Activated CD4-positive, alpha-beta T cell treated with anti-CD3 and anti-CD28 coated beads, Interleukin-2, amount 10 ng/mL, durations not matched to agents 24 days and 14 days (primary cell): ENCODE results near the gene RBAK. TPM values are rescaled to one million over a fixed set of nuclear protein-coding genes. Genes with fewer than 3 reads are reported as not detected.
A peak's percentile ranks its signal among the peaks of the same experiment; 100 is the strongest.
"Not testable (repeated sequence)": the region's sequence is repeated elsewhere in the genome, so short reads cannot be mapped to it uniquely, and the experiment has no call there.

Source experiments
- DNase-seq: peaks from one replicate; pipeline ENCODE4 v3.0.0; 2022
- H3K27ac Mint-ChIP-seq: one replicate; pipeline ENCODE4 v1.8.0; 2022; ENCODE audit warnings: mild to moderate bottlenecking, mixed read lengths
- H3K27me3 Mint-ChIP-seq: one replicate; pipeline ENCODE4 v1.8.0; 2022; ENCODE audit warnings: mixed read lengths
- H3K36me3 Mint-ChIP-seq: one replicate; pipeline ENCODE4 v1.8.0; 2022; ENCODE audit warnings: low read depth, mild to moderate bottlenecking, mixed read lengths
- H3K4me1 Mint-ChIP-seq: one replicate; pipeline ENCODE4 v1.8.0; 2021; ENCODE audit warnings: mixed read lengths
- H3K4me3 Mint-ChIP-seq: one replicate; pipeline ENCODE4 v1.8.0; 2022; ENCODE audit warnings: mild to moderate bottlenecking, moderate library complexity, mixed read lengths
- H3K9me3 Mint-ChIP-seq: one replicate; pipeline ENCODE4 v1.8.0; 2021; ENCODE audit warnings: mixed read lengths
- intact Hi-C: fragments of 100-400 bp; cut with micrococcal nuclease; formaldehyde crosslinking; loops from one replicate; pipeline ENCODE4 v1.15.1; 2023
- total RNA-seq: library from RNA; stranded (reverse); gene quantifications from 2 replicates; pipeline ENCODE4 v1.2.3, GENCODE V29; 2022

The RBAK gene
- 13.6 and 14.2 TPM in 2 replicates for total RNA-seq

- Mint-ChIP-seq H3K27me3 (no peaks in the 10 kb centered on the region), H3K36me3 (peaks cover 49% of the 10 kb centered on the region), H3K4me1 (peaks cover 27% of the 10 kb centered on the region), H3K4me3 (peak within 1 kb of the TSS; percentile 94), H3K9me3 (peaks cover 22% of the 10 kb centered on the region), H3K27ac (peak within 1 kb of the TSS; percentile 91)
- intact Hi-C loops, result loop anchor here (1.0 to 5.0 kb wide), 2 partner anchors 71 to 268 kb away; partner anchors contain the start of gene AP5Z1
- peak; percentile 96 for DNase-seq
These were observed at the start of gene RBAK for GRCh38 chr7:5045558-5046396. RBAK (plus strand) TSS chr7:5045860; CDS start chr7:5048077, 2,217 bp downstream.

- H3K27me3 Mint-ChIP-seq, result no peaks in the 10 kb centered on the region
- no peak overlapping the region for H3K27ac Mint-ChIP-seq
- no peak overlapping the region for H3K4me3 Mint-ChIP-seq
- no peak for DNase-seq
- H3K36me3 Mint-ChIP-seq, result peaks cover 45% of the 10 kb centered on the region
- H3K4me1 Mint-ChIP-seq, result peaks cover 9% of the 10 kb centered on the region
- intact Hi-C loops, result no loop called here
- H3K9me3 Mint-ChIP-seq, result no peaks in the 10 kb centered on the region
These were observed 48.9 kb upstream of the RBAK start for GRCh38 chr7:4996696-4997222.

GRCh38 chr7:4998244-4998643 is 47.4 kb upstream of the RBAK start:
- Mint-ChIP-seq H3K27me3 (no peaks in the 10 kb centered on the region), H3K27ac (peak overlapping the region; percentile 36), H3K4me1 (peaks cover 9% of the 10 kb centered on the region), H3K9me3 (no peaks in the 10 kb centered on the region), H3K4me3 (no peak overlapping the region), H3K36me3 (peaks cover 41% of the 10 kb centered on the region)
- intact Hi-C loops, result no loop called here
- no peak for DNase-seq

GRCh38 chr7:4998910-4999309 is 46.8 kb upstream of the RBAK start:
- intact Hi-C loops, result no loop called here
- Mint-ChIP-seq H3K27me3 (no peaks in the 10 kb centered on the region), H3K4me1 (peaks cover 9% of the 10 kb centered on the region), H3K9me3 (no peaks in the 10 kb centered on the region), H3K4me3 (no peak overlapping the region), H3K27ac (no peak overlapping the region), H3K36me3 (peaks cover 42% of the 10 kb centered on the region)
- DNase-seq, result no peak

DNA sequence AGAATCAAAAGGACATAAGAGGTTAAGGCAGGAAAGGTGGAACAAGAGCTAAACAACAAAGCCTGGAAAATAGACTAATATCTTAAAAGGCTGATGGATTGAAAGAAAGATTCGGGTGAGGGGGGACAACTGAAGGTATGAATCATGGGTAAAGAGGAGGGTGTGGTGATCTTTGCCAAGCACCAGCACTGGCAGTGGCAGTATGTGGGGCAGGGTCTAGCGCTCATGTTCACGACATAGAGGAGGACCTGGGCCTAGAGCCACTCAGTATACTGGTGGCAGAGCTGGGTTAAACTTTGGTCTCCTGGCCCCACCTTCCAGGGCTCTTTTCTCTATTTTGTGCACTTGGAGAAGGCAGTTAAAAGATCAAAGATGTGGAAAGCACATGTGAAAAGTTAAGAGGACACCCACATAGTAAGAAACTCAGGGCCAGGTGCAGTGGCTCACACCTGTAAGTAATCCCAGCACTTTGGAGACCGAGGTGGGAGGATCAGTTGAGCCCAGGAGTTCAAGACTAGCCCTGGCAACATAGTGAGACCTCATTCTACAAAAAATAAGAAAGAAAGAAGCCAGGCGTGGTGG is 46.2 kb upstream of the RBAK start:
- no peak for DNase-seq
- no peak overlapping the region for H3K27ac Mint-ChIP-seq
- no peaks in the 10 kb centered on the region for H3K27me3 Mint-ChIP-seq
- peaks cover 42% of the 10 kb centered on the region for H3K36me3 Mint-ChIP-seq
- no peak overlapping the region for H3K4me3 Mint-ChIP-seq
- intact Hi-C loops, result no loop called here
- peaks cover 9% of the 10 kb centered on the region for H3K4me1 Mint-ChIP-seq
- H3K9me3 Mint-ChIP-seq, result no peaks in the 10 kb centered on the region

DNA sequence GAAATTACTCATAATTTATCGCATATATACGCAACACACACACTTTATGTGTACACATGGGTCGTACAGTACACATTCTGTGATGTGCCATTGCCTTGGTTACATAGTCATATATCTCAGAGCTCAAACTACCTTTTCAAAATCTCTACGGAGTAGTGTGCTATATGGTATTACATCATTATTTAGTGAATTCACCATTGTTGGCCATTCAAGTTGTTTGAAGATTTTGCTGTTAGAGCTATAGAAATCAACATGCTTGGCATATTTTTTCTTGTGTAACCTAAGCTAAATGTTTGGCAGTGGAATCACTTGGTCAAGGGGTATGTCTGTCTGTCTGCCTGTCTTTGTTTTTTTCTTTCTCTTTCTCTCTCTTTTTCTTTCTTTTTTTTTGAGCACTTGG is 44.7 kb upstream of the RBAK start:
- Mint-ChIP-seq H3K27me3 (no peaks in the 10 kb centered on the region), H3K9me3 (peaks cover 4% of the 10 kb centered on the region), H3K36me3 (peaks cover 43% of the 10 kb centered on the region), H3K27ac (no peak overlapping the region), H3K4me3 (no peak overlapping the region), H3K4me1 (peaks cover 6% of the 10 kb centered on the region)
- intact Hi-C loops, result no loop called here
- no peak for DNase-seq

- peaks cover 41% of the 10 kb centered on the region for H3K36me3 Mint-ChIP-seq
- intact Hi-C loops, result no loop called here
- peaks cover 6% of the 10 kb centered on the region for H3K4me1 Mint-ChIP-seq
- no peak overlapping the region for H3K27ac Mint-ChIP-seq
- no peak overlapping the region for H3K4me3 Mint-ChIP-seq
- DNase-seq, result no peak
- H3K9me3 Mint-ChIP-seq, result peaks cover 4% of the 10 kb centered on the region
- no peaks in the 10 kb centered on the region for H3K27me3 Mint-ChIP-seq
These were observed 43.7 kb upstream of the RBAK start for GRCh38 chr7:5001911-5002310.

DNA sequence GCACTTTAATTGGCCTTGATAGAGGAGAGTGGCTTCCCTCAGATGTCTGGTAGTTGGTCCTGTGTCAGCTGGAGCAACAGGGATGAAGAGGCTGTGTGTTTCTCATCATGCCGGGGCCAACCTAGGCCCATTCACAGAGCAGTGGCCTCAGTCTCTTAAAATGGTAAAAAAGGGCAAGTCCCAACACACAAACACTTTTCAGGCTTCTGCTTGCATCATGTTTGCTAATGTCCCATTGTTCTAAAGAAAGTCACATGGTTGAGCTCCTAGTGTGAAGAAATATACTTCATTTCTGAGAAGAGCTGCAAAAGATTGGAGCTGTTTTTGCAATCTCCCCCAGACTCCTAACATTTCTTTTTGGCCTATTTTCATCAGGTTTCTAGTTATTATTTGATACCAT is 40.6 kb upstream of the RBAK start:
- H3K4me3 Mint-ChIP-seq, result no peak overlapping the region
- no peak overlapping the region for H3K27ac Mint-ChIP-seq
- intact Hi-C loops, result no loop called here
- H3K27me3 Mint-ChIP-seq, result no peaks in the 10 kb centered on the region
- H3K4me1 Mint-ChIP-seq, result peaks cover 2% of the 10 kb centered on the region
- peaks cover 41% of the 10 kb centered on the region for H3K36me3 Mint-ChIP-seq
- peaks cover 16% of the 10 kb centered on the region for H3K9me3 Mint-ChIP-seq
- no peak for DNase-seq

DNA sequence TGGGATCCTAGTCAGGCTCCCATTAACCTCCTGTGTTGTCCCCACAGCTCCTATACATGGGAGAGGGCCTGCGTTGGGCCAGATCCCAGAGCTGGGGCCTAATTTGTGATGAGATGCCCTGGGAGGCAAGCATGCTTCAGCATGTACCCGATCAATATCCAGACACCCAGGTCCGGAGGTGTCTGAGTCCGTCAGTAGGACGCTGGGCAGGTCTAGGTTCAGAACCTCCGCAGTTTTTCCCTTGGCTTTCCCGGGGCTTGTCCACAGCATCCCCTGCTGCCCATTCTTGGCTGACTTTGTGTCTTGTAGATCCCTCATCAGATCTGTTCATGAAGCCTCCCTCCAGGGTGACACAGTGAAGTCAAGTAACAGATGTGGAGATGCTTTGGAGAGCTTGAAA is 32.7 kb upstream of the RBAK start:
- Mint-ChIP-seq H3K4me3 (no peak overlapping the region), H3K4me1 (no peaks in the 10 kb centered on the region), H3K9me3 (peaks cover 15% of the 10 kb centered on the region), H3K36me3 (peaks cover 32% of the 10 kb centered on the region), H3K27ac (no peak overlapping the region), H3K27me3 (no peaks in the 10 kb centered on the region)
- no peak for DNase-seq
- intact Hi-C loops, result no loop called here

GRCh38 chr7:5015936-5016335 is 29.7 kb upstream of the RBAK start:
- H3K27me3 Mint-ChIP-seq, H3K4me1 Mint-ChIP-seq, H3K27ac Mint-ChIP-seq, H3K4me3 Mint-ChIP-seq, DNase-seq, H3K9me3 Mint-ChIP-seq, intact Hi-C loops: not testable (repeated sequence)
- H3K36me3 Mint-ChIP-seq, result peaks cover 30% of the 10 kb centered on the region

GRCh38 chr7:5017626-5018025 is 28.0 kb upstream of the RBAK start:
- DNase-seq, H3K4me1 Mint-ChIP-seq, intact Hi-C loops, H3K4me3 Mint-ChIP-seq, H3K27me3 Mint-ChIP-seq, H3K9me3 Mint-ChIP-seq, H3K27ac Mint-ChIP-seq: not testable (repeated sequence)
- peaks cover 33% of the 10 kb centered on the region for H3K36me3 Mint-ChIP-seq

DNA sequence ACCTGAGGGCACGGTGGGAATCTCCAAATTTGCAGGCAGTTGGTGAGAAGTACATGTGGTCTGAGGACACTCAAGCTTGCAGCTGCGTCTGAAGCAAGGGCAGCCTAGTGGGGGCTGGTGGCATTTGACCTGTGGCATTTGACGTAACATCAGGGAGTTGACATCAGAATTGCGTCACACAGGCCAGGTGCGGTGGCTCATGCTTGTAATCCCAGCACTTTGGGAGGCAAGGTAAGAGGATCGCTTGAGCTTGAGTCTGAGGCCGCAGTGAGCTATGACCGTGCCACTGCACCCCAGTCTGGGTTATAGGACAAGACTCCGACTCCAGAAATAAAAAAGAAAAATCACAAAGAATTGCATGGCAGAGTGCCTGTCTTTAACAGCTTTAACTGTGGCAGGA is 25.6 kb upstream of the RBAK start:
- H3K9me3 Mint-ChIP-seq, result no peaks in the 10 kb centered on the region
- H3K4me3 Mint-ChIP-seq, result no peak overlapping the region
- no peaks in the 10 kb centered on the region for H3K4me1 Mint-ChIP-seq
- peaks cover 38% of the 10 kb centered on the region for H3K36me3 Mint-ChIP-seq
- no peak overlapping the region for H3K27ac Mint-ChIP-seq
- intact Hi-C loops, result no loop called here
- H3K27me3 Mint-ChIP-seq, result no peaks in the 10 kb centered on the region
- DNase-seq, result no peak

GRCh38 chr7:5020976-5021550 is 24.6 kb upstream of the RBAK start:
- H3K4me3 Mint-ChIP-seq, result not testable (repeated sequence)

GRCh38 chr7:5023626-5024025 is 22.0 kb upstream of the RBAK start:
- H3K27ac Mint-ChIP-seq, H3K4me1 Mint-ChIP-seq, H3K27me3 Mint-ChIP-seq, intact Hi-C loops, DNase-seq, H3K4me3 Mint-ChIP-seq: not testable (repeated sequence)
- Mint-ChIP-seq H3K36me3 (peaks cover 39% of the 10 kb centered on the region), H3K9me3 (peaks cover 11% of the 10 kb centered on the region)

More at GRCh38 chr7:5020976-5021550, 24.6 kb upstream of the RBAK start:
- H3K27ac Mint-ChIP-seq, intact Hi-C loops, H3K27me3 Mint-ChIP-seq, H3K9me3 Mint-ChIP-seq, H3K4me1 Mint-ChIP-seq, DNase-seq: not testable (repeated sequence)
- peaks cover 34% of the 10 kb centered on the region for H3K36me3 Mint-ChIP-seq
